HL-60 (cell line): Measurements from ENCODE around the gene FAN1.

ENCODE experiments used
- GABPA ChIP-seq: IDR thresholded peaks from 2 replicates; pipeline ENCODE4 v1.6.1; 2012; ENCODE audit warnings: low read depth
- POLR2AphosphoS5 ChIP-seq: IDR thresholded peaks from 2 replicates; pipeline ENCODE4 v1.6.1; 2012; ENCODE audit warnings: low read depth
- SPI1 ChIP-seq: IDR thresholded peaks from 2 replicates; pipeline ENCODE4 v1.6.1; 2012; ENCODE audit warnings: low read depth, mild to moderate bottlenecking, borderline replicate concordance
- TF ChIP-seq, protein P1 (sequence below): IDR thresholded peaks from one replicate; pipeline ENCODE4 v1.5.1; 2011; ENCODE audit warnings: low read length, control low read depth, inconsistent platforms; ENCODE audit not compliant: insufficient read depth
- TF ChIP-seq, protein P2 (sequence below): IDR thresholded peaks from 2 replicates; pipeline ENCODE4 v1.6.1; 2012; ENCODE audit warnings: low read depth; ENCODE audit not compliant: insufficient replicate concordance

DNA sequence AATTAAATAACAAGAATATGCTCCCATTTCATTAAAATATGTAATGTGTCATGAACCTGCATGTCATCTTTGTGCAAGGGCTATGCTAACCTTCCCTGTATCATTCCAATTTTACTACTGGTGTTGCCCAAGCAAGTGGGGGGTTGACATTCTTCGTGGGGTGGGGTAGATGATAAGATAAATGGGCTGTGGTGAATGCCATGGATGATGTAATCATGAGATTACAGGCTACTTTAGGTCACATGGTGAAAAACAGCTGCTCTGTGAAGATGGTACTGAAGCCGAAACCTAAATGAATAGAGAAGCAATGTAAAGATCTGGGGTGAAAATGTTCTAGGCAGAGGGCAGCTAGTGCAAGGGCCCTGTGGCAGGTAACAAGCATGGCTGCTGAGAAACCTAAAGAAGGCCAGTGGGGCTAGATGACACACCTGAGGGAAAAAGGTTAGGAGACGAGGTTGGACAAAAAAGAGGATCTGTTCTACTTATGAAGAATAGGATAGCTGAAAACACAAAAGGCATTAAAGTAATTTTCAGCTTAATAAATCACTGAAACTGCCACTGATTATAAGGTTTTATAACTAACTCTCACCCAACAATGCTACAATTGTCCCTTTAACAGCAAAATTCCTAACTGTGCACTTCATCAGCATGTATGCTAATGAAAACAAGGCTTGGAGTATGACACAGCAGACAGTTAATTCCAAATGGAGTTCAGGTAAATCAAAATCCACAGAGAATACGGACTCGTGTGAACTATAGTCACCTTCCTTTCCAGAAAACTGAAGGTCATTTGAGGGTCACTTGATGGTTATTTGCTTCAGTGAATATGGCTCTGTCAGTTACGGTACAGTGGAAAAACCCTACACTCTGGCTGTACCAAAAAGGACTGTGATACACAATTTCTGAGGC is 52.8 kb downstream of the FAN1 start:
- TF ChIP-seq, protein P1, sequence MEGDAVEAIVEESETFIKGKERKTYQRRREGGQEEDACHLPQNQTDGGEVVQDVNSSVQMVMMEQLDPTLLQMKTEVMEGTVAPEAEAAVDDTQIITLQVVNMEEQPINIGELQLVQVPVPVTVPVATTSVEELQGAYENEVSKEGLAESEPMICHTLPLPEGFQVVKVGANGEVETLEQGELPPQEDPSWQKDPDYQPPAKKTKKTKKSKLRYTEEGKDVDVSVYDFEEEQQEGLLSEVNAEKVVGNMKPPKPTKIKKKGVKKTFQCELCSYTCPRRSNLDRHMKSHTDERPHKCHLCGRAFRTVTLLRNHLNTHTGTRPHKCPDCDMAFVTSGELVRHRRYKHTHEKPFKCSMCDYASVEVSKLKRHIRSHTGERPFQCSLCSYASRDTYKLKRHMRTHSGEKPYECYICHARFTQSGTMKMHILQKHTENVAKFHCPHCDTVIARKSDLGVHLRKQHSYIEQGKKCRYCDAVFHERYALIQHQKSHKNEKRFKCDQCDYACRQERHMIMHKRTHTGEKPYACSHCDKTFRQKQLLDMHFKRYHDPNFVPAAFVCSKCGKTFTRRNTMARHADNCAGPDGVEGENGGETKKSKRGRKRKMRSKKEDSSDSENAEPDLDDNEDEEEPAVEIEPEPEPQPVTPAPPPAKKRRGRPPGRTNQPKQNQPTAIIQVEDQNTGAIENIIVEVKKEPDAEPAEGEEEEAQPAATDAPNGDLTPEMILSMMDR, result no peak
- no peak for TF ChIP-seq SPI1
- no peak for TF ChIP-seq GABPA
- TF ChIP-seq POLR2AphosphoS5, result no peak
- TF ChIP-seq, protein P2, sequence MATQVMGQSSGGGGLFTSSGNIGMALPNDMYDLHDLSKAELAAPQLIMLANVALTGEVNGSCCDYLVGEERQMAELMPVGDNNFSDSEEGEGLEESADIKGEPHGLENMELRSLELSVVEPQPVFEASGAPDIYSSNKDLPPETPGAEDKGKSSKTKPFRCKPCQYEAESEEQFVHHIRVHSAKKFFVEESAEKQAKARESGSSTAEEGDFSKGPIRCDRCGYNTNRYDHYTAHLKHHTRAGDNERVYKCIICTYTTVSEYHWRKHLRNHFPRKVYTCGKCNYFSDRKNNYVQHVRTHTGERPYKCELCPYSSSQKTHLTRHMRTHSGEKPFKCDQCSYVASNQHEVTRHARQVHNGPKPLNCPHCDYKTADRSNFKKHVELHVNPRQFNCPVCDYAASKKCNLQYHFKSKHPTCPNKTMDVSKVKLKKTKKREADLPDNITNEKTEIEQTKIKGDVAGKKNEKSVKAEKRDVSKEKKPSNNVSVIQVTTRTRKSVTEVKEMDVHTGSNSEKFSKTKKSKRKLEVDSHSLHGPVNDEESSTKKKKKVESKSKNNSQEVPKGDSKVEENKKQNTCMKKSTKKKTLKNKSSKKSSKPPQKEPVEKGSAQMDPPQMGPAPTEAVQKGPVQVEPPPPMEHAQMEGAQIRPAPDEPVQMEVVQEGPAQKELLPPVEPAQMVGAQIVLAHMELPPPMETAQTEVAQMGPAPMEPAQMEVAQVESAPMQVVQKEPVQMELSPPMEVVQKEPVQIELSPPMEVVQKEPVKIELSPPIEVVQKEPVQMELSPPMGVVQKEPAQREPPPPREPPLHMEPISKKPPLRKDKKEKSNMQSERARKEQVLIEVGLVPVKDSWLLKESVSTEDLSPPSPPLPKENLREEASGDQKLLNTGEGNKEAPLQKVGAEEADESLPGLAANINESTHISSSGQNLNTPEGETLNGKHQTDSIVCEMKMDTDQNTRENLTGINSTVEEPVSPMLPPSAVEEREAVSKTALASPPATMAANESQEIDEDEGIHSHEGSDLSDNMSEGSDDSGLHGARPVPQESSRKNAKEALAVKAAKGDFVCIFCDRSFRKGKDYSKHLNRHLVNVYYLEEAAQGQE, result no peak
